ENCODE results near the gene GLG1.

- TF ChIP-seq CTCF (IDR thresholded peaks at IDR 0.05; ENCODE audit: low read depth, low read length) (no peak), POLR2A (IDR thresholded peaks at IDR 0.05; ENCODE audit: extremely low read depth, insufficient read length) (no peak), MAX (IDR thresholded peaks at IDR 0.05; ENCODE audit: low read depth, low read length) (no peak), MYC (IDR thresholded peaks at IDR 0.05; ENCODE audit: low read depth, low read length) (no peak)
Observed at GRCh38 chr16:74607962-74608356, 1.0 kb upstream of the GLG1 start.

All from NB4 (cell line).